Measurements from ENCODE around the gene DNAJC6. TPM values are rescaled to one million over a fixed set of nuclear protein-coding genes. Genes with fewer than 3 reads are reported as not detected.

DNAJC6 gene
- total RNA-seq, 1 donor: 0.72 TPM

- no peak overlapping the region for H3K4me3 ChIP-seq (ENCODE audit: low read depth, low read length)
- TF ChIP-seq CTCF (IDR thresholded peaks at IDR 0.05; ENCODE audit: insufficient read depth, low read length): no peak
- no peak for DNase-seq (ENCODE audit: low read depth)
Observed at GRCh38 chr1:65393928-65394327, 84.6 kb downstream of the DNAJC6 start.

GRCh38 chr1:65395887-65396612, 86.7 kb downstream of the DNAJC6 start:
- no peak for TF ChIP-seq CTCF (IDR thresholded peaks at IDR 0.05; ENCODE audit: insufficient read depth, low read length)
- no peak overlapping the region for H3K4me3 ChIP-seq (ENCODE audit: low read depth, low read length)
- DNase-seq (ENCODE audit: low read depth): peak; percentile 44

- H3K4me3 ChIP-seq (ENCODE audit: low read depth, low read length): no peak overlapping the region
- DNase-seq (ENCODE audit: low read depth): no peak
- no peak for TF ChIP-seq CTCF (IDR thresholded peaks at IDR 0.05; ENCODE audit: insufficient read depth, low read length)
Observed at GRCh38 chr1:65398083-65398482, 88.7 kb downstream of the DNAJC6 start.

DNA sequence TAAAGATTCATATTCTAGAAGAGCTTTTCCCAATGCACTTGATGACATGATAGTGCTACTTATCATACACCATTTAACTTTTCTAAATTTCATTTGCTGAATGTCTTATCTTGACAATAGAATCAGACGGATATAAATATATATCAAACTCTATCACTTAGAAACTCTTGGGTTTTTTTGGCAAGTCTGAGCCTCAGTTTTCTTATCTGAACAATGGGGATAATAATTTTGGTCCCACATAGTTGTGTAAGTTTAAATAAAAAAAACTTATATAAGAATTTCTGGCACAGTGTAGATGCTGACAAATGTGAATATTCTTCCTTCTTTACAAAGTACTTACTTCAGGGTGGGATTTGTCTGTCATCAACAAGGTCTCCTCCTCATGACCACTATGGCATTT, 89.7 kb downstream of the DNAJC6 start:
- no peak for TF ChIP-seq CTCF (IDR thresholded peaks at IDR 0.05; ENCODE audit: insufficient read depth, low read length)
- no peak overlapping the region for H3K4me3 ChIP-seq (ENCODE audit: low read depth, low read length)
- no peak for DNase-seq (ENCODE audit: low read depth)

- no peak for DNase-seq (ENCODE audit: low read depth)
- TF ChIP-seq CTCF (IDR thresholded peaks at IDR 0.05; ENCODE audit: insufficient read depth, low read length): no peak
- no peak overlapping the region for H3K4me3 ChIP-seq (ENCODE audit: low read depth, low read length)
Observed at GRCh38 chr1:65401612-65402011, 92.3 kb downstream of the DNAJC6 start.

GRCh38 chr1:65404941-65405340, 95.6 kb downstream of the DNAJC6 start:
- TF ChIP-seq CTCF (IDR thresholded peaks at IDR 0.05; ENCODE audit: insufficient read depth, low read length): no peak
- no peak overlapping the region for H3K4me3 ChIP-seq (ENCODE audit: low read depth, low read length)
- no peak for DNase-seq (ENCODE audit: low read depth)

DNA sequence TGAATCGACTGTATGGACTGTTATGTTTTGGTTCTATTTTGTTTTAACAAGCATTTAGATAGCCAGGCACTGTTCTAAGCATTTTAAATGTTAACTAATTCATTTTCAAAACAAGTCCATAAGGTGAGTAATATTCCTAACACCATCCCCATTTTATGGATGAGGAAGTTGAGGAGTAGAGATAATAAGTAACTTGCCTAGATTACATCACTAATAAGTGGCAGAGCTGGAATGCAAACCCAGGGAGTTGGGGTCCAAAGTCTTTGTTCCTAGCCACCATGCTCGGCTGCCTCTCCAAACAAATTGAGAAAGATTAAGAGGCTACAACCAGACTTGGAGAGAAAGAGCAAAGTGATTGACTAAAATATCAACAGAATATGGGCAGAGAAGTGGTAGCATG, 98.5 kb downstream of the DNAJC6 start:
- no peak overlapping the region for H3K4me3 ChIP-seq (ENCODE audit: low read depth, low read length)
- no peak for DNase-seq (ENCODE audit: low read depth)
- TF ChIP-seq CTCF (IDR thresholded peaks at IDR 0.05; ENCODE audit: insufficient read depth, low read length): no peak

Data from fibroblast of the aortic adventitia (primary cell).